Panc1 (cell line): ENCODE measurements around the gene ARL5C.

Experiments used
- POLR2AphosphoS5 ChIP-seq: IDR thresholded peaks from 2 replicates; pipeline ENCODE4 v1.6.1; 2012; ENCODE audit warnings: mild to moderate bottlenecking, low read depth, low read length, moderate library complexity
- REST ChIP-seq, 2 experiments: IDR thresholded peaks; 2 replicates each; pipeline ENCODE4 v1.6.1; 2011 to 2012; ENCODE audit warnings: low read depth in 2 of 2, control low read depth in 1 of 2, low read length in 1 of 2, mild to moderate bottlenecking in 1 of 2, moderate library complexity in 1 of 2; ENCODE audit not compliant: insufficient read depth in 1 of 2
- SIN3A ChIP-seq: IDR thresholded peaks from 2 replicates; pipeline ENCODE4 v1.6.1; 2012; ENCODE audit warnings: low read depth, mild to moderate bottlenecking, low read length, moderate library complexity, borderline replicate concordance; ENCODE audit not compliant: insufficient read depth
- TCF7L2 ChIP-seq: IDR thresholded peaks from 2 replicates; pipeline ENCODE4 v1.6.1; 2011; ENCODE audit warnings: mild to moderate bottlenecking, low read depth, low read length, inconsistent platforms
- TF ChIP-seq, protein P1 (sequence below): fragments of 450-650 bp; IDR thresholded peaks from 2 replicates; pipeline ENCODE4 v1.5.1; 2017; ENCODE audit warnings: mild to moderate bottlenecking

- TF ChIP-seq, protein P1, sequence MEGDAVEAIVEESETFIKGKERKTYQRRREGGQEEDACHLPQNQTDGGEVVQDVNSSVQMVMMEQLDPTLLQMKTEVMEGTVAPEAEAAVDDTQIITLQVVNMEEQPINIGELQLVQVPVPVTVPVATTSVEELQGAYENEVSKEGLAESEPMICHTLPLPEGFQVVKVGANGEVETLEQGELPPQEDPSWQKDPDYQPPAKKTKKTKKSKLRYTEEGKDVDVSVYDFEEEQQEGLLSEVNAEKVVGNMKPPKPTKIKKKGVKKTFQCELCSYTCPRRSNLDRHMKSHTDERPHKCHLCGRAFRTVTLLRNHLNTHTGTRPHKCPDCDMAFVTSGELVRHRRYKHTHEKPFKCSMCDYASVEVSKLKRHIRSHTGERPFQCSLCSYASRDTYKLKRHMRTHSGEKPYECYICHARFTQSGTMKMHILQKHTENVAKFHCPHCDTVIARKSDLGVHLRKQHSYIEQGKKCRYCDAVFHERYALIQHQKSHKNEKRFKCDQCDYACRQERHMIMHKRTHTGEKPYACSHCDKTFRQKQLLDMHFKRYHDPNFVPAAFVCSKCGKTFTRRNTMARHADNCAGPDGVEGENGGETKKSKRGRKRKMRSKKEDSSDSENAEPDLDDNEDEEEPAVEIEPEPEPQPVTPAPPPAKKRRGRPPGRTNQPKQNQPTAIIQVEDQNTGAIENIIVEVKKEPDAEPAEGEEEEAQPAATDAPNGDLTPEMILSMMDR = no peak
- TF ChIP-seq SIN3A (no peak), REST (IDR thresholded peaks at IDR 0.05; ENCODE audit: insufficient read depth in 1 of 2, low read depth in 2 of 2, low read length in 1 of 2) (no peak), POLR2AphosphoS5 (no peak), TCF7L2 (no peak)
Measured at GRCh38 chr17:39114723-39115122, 51.2 kb downstream of the ARL5C start.
